HCT116 (cell line): ENCODE results near the gene ATP5PD.

Experiments
- CTCF ChIP-seq, 3 experiments: fragments of 200-600 bp in 1 of 3; sonication (generic) in 1 of 3; IDR thresholded peaks in 2 of 3; conservative IDR thresholded peaks in 1 of 3; 2 replicates each; pipeline ENCODE4 v1.5.1; 2012 to 2017; ENCODE audit warnings: low read depth in 2 of 3, low read length in 2 of 3, antibody characterized with exemption in 1 of 3, borderline replicate concordance in 1 of 3, control low read depth in 1 of 3, mild to moderate bottlenecking in 1 of 3, mixed read lengths in 1 of 3, mixed run types in 1 of 3, moderate library complexity in 1 of 3; ENCODE audit not compliant: insufficient read depth in 1 of 3
- EZH2 ChIP-seq: fragments of 200-600 bp; sonication (generic); IDR thresholded peaks from 2 replicates; pipeline ENCODE4 v1.6.1; 2017; ENCODE audit warnings: antibody characterized with exemption, mixed run types
- EZH2phosphoT487 ChIP-seq: fragments of 200-600 bp; IDR thresholded peaks from 2 replicates; pipeline ENCODE4 v1.6.1; 2018; ENCODE audit warnings: antibody characterized with exemption, borderline replicate concordance
- JUND ChIP-seq: IDR thresholded peaks from 2 replicates; pipeline ENCODE4 v1.6.1; 2012
- POLR2A ChIP-seq: IDR thresholded peaks from 2 replicates; pipeline ENCODE4 v1.7.0; 2011; ENCODE audit warnings: borderline replicate concordance; ENCODE audit not compliant: insufficient read depth, insufficient read length; ENCODE audit errors: extremely low read depth
- POLR2AphosphoS5 ChIP-seq: IDR thresholded peaks from 2 replicates; pipeline ENCODE4 v1.6.1; 2011; ENCODE audit warnings: mild to moderate bottlenecking, low read depth, low read length, moderate library complexity
- RAD21 ChIP-seq: IDR thresholded peaks from 2 replicates; pipeline ENCODE4 v1.6.1; 2012; ENCODE audit warnings: low read depth, mild to moderate bottlenecking
- SIN3A ChIP-seq: IDR thresholded peaks from 2 replicates; pipeline ENCODE4 v1.6.1; 2012; ENCODE audit warnings: low read depth
- SRF ChIP-seq: IDR thresholded peaks from 2 replicates; pipeline ENCODE4 v1.6.1; 2012; ENCODE audit warnings: low read depth
- ZBTB33 ChIP-seq: IDR thresholded peaks from 2 replicates; pipeline ENCODE4 v1.6.1; 2011; ENCODE audit warnings: mild to moderate bottlenecking, low read length, moderate library complexity; ENCODE audit not compliant: insufficient replicate concordance; ENCODE audit errors: extremely low read depth
- ZNF274 ChIP-seq: fragments of 200-500 bp; sonication (Bioruptor generic); IDR thresholded peaks from 2 replicates; pipeline ENCODE4 v1.6.1; 2014; ENCODE audit warnings: mild to moderate bottlenecking, low read depth, low read length, inconsistent platforms

- TF ChIP-seq RAD21 (no peak), POLR2A (peak; percentile 57), CTCF (IDR thresholded peaks at IDR 0.05 in 2 of 3, conservative IDR thresholded peaks at IDR 0.05 in 1 of 3; ENCODE audit: borderline replicate concordance in 1 of 3, insufficient read depth in 1 of 3, low read depth in 2 of 3, low read length in 2 of 3) (0 out of 6 replicates have a peak, but pooled peaks of 1 of the 3 experiments have one; percentile 19), ZNF274 (no peak), POLR2AphosphoS5 (no peak), JUND (no peak), EZH2 (no peak), EZH2phosphoT487 (no peak), SIN3A (no peak), SRF (no peak), ZBTB33 (no peak)
These were observed 30.3 kb upstream of the ATP5PD start for GRCh38 chr17:75077072-75077495.
